HepG2 (cell line): ENCODE data around the gene SLC22A31. TPM values are rescaled to one million over a fixed set of nuclear protein-coding genes. Genes with fewer than 3 reads are reported as not detected.

Experiments
- ADNP ChIP-seq: sonication (generic); formaldehyde crosslinking; IDR thresholded peaks from 2 replicates; pipeline ENCODE4 v1.4.0; 2020; ENCODE audit warnings: missing genetic modification reagents
- ELF1 ChIP-seq: sonication (generic); formaldehyde crosslinking; IDR thresholded peaks from 2 replicates; pipeline ENCODE4 v1.4.0; 2020; ENCODE audit warnings: missing genetic modification reagents
- GATA4 ChIP-seq: sonication (generic); IDR thresholded peaks from 2 replicates; pipeline ENCODE4 v1.6.1; 2016; ENCODE audit warnings: antibody characterized with exemption, low read depth, borderline replicate concordance
- KDM1A ChIP-seq: IDR thresholded peaks from 2 replicates; pipeline ENCODE4 v1.6.1; 2016; ENCODE audit warnings: missing compliant biosample characterization
- KDM2A ChIP-seq: sonication (generic); formaldehyde crosslinking; IDR thresholded peaks from 2 replicates; pipeline ENCODE4 v1.4.0; 2020; ENCODE audit warnings: low read depth, missing genetic modification reagents, borderline replicate concordance
- MEIS2 ChIP-seq: sonication (generic); formaldehyde crosslinking; IDR thresholded peaks from 2 replicates; pipeline ENCODE4 v1.9.0; 2021; ENCODE audit warnings: mild to moderate bottlenecking, missing genetic modification reagents
- PHF20 ChIP-seq: sonication (generic); formaldehyde crosslinking; IDR thresholded peaks from 2 replicates; pipeline ENCODE4 v1.5.0; 2020; ENCODE audit warnings: mild to moderate bottlenecking, missing genetic modification reagents
- TEAD3 ChIP-seq: optimal IDR thresholded peaks from 2 replicates; pipeline ENCODE3; 2016; ENCODE audit warnings: borderline replicate concordance
- YEATS2 ChIP-seq: sonication (generic); formaldehyde crosslinking; IDR thresholded peaks from 2 replicates; pipeline ENCODE4 v1.4.0; 2020; ENCODE audit warnings: missing genetic modification reagents, borderline replicate concordance
- ZNF234 ChIP-seq: sonication (generic); formaldehyde crosslinking; conservative IDR thresholded peaks from 2 replicates; pipeline ENCODE4 v1.5.1; 2020; ENCODE audit warnings: mild to moderate bottlenecking, missing genetic modification reagents
- ZNF629 ChIP-seq: sonication (generic); formaldehyde crosslinking; conservative IDR thresholded peaks from 2 replicates; pipeline ENCODE4 v1.5.0; 2020; ENCODE audit warnings: missing genetic modification reagents
- polyA plus RNA-seq, 8 experiments: library from polyadenylated mRNA; depleted of rRNA in 3 of 8; stranded (reverse) in 7 of 8; unstranded in 1 of 8; fragments of >200 nt; fragmentation: Illumina TruSeq in 4 of 8; extraction: Trizol in 4 of 8; gene quantifications; 2 replicates each; pipeline versions ENCODE4 v1.2.1 to v1.2.3, GENCODE V29; 2011 to 2016; ENCODE audit warnings: low read depth in 4 of 8, missing spikeins in 1 of 8, mixed read lengths in 1 of 8; ENCODE audit not compliant: insufficient read depth in 1 of 8
- total RNA-seq, 5 experiments: library from RNA; depleted of rRNA; stranded (reverse); fragments of >200 nt; fragmentation: Illumina TruSeq; extraction: Trizol; gene quantifications; 2 replicates each; pipeline ENCODE4 v1.2.3, GENCODE V29; 2016; ENCODE audit warnings: low read depth in 1 of 5
- TF ChIP-seq, protein P1 (sequence below): IDR thresholded peaks from 2 replicates; pipeline ENCODE4 v1.4.0; 2020; ENCODE audit warnings: mild to moderate bottlenecking, missing genetic modification reagents
- TF ChIP-seq, protein P2 (sequence below): sonication (generic); formaldehyde crosslinking; IDR thresholded peaks from 2 replicates; pipeline ENCODE4 v1.8.0; 2022; ENCODE audit warnings: missing genetic modification reagents, mild to moderate bottlenecking, moderate library complexity, borderline replicate concordance
- TF ChIP-seq, protein P3 (sequence below): sonication (generic); formaldehyde crosslinking; IDR thresholded peaks from 2 replicates; pipeline ENCODE4 v1.4.0; 2020; ENCODE audit warnings: missing genetic modification reagents
- TF ChIP-seq, protein P4 (sequence below): sonication (generic); formaldehyde crosslinking; IDR thresholded peaks from 2 replicates; pipeline ENCODE4 v1.4.0; 2020; ENCODE audit warnings: missing genetic modification reagents
- TF ChIP-seq, protein P5 (sequence below): sonication (generic); formaldehyde crosslinking; conservative IDR thresholded peaks from 2 replicates; pipeline ENCODE4 v1.4.0; 2020; ENCODE audit warnings: missing genetic modification reagents

The SLC22A31 gene
- total and polyA plus RNA-seq, 2 of the 13 experiments (the other 11 are each of a cell fraction or from before 2014, with no cell fraction given): 67.3 to 83.3 TPM

DNA sequence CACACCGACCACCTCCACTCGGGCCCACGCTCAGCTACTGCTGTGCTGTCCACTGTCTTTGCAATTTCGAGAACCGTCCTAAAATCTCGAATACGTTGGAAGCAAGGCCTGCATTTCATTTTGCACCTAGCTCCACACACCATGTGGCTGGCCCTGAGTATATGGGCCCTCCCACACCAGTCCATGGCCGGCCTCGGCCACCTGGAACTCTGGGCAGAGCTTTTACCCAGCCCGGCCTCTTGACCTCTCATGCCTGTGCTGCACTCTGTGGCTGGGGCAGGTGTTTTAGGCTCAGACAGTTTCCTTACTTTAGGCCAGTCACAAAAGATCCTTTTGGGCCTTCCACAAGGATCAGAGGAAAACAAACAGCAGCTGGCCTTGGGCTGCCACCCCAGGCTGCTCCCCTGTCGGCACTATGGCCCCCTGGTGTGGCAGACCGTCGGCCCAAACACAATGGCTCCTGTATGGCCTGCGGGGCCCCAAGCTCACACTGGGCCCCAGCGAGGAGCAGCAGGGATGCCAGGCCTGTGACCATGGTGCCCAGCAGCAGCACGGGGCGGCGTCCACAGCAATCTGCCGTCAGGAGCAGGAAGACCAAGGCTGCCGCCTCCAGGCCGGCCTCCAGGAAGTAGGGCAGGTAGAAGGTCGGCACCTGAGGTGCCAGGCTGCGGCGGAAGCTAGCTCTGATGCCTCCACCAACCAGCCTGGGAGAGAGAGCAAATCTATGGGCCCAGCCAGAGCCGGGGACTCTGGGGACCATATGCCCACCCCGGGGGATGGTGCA lies 2.5 kb downstream of the SLC22A31 start (continued):
- TF ChIP-seq, protein P1, sequence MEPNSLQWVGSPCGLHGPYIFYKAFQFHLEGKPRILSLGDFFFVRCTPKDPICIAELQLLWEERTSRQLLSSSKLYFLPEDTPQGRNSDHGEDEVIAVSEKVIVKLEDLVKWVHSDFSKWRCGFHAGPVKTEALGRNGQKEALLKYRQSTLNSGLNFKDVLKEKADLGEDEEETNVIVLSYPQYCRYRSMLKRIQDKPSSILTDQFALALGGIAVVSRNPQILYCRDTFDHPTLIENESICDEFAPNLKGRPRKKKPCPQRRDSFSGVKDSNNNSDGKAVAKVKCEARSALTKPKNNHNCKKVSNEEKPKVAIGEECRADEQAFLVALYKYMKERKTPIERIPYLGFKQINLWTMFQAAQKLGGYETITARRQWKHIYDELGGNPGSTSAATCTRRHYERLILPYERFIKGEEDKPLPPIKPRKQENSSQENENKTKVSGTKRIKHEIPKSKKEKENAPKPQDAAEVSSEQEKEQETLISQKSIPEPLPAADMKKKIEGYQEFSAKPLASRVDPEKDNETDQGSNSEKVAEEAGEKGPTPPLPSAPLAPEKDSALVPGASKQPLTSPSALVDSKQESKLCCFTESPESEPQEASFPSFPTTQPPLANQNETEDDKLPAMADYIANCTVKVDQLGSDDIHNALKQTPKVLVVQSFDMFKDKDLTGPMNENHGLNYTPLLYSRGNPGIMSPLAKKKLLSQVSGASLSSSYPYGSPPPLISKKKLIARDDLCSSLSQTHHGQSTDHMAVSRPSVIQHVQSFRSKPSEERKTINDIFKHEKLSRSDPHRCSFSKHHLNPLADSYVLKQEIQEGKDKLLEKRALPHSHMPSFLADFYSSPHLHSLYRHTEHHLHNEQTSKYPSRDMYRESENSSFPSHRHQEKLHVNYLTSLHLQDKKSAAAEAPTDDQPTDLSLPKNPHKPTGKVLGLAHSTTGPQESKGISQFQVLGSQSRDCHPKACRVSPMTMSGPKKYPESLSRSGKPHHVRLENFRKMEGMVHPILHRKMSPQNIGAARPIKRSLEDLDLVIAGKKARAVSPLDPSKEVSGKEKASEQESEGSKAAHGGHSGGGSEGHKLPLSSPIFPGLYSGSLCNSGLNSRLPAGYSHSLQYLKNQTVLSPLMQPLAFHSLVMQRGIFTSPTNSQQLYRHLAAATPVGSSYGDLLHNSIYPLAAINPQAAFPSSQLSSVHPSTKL (CRISPR knock-in tag): peak; percentile 83
- peak; percentile 68 for TF ChIP-seq ELF1
- TF ChIP-seq, protein P2, sequence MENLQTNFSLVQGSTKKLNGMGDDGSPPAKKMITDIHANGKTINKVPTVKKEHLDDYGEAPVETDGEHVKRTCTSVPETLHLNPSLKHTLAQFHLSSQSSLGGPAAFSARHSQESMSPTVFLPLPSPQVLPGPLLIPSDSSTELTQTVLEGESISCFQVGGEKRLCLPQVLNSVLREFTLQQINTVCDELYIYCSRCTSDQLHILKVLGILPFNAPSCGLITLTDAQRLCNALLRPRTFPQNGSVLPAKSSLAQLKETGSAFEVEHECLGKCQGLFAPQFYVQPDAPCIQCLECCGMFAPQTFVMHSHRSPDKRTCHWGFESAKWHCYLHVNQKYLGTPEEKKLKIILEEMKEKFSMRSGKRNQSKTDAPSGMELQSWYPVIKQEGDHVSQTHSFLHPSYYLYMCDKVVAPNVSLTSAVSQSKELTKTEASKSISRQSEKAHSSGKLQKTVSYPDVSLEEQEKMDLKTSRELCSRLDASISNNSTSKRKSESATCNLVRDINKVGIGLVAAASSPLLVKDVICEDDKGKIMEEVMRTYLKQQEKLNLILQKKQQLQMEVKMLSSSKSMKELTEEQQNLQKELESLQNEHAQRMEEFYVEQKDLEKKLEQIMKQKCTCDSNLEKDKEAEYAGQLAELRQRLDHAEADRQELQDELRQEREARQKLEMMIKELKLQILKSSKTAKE (CRISPR knock-in tag): peak; percentile 97
- TF ChIP-seq MEIS2 (CRISPR knock-in tag): peak; percentile 58
- 0 out of 2 replicates have a peak, but pooled peaks have one; percentile 12 for TF ChIP-seq GATA4
- TF ChIP-seq ZNF234 (CRISPR knock-in tag): no peak
- TF ChIP-seq ADNP (CRISPR knock-in tag): no peak
- TF ChIP-seq PHF20 (CRISPR knock-in tag): no peak; the same call in 1 of the 2 replicates
- peak; percentile 54; the same call in 1 of the 2 replicates for TF ChIP-seq YEATS2 (CRISPR knock-in tag)
- TF ChIP-seq KDM2A (CRISPR knock-in tag): peak; percentile 84
- peak; percentile 89 for TF ChIP-seq TEAD3
- no peak for TF ChIP-seq KDM1A (CRISPR knock-in tag)
- TF ChIP-seq, protein P3, sequence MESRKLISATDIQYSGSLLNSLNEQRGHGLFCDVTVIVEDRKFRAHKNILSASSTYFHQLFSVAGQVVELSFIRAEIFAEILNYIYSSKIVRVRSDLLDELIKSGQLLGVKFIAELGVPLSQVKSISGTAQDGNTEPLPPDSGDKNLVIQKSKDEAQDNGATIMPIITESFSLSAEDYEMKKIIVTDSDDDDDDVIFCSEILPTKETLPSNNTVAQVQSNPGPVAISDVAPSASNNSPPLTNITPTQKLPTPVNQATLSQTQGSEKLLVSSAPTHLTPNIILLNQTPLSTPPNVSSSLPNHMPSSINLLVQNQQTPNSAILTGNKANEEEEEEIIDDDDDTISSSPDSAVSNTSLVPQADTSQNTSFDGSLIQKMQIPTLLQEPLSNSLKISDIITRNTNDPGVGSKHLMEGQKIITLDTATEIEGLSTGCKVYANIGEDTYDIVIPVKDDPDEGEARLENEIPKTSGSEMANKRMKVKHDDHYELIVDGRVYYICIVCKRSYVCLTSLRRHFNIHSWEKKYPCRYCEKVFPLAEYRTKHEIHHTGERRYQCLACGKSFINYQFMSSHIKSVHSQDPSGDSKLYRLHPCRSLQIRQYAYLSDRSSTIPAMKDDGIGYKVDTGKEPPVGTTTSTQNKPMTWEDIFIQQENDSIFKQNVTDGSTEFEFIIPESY: peak; percentile 44; the same call in 1 of the 2 replicates
- TF ChIP-seq, protein P4, sequence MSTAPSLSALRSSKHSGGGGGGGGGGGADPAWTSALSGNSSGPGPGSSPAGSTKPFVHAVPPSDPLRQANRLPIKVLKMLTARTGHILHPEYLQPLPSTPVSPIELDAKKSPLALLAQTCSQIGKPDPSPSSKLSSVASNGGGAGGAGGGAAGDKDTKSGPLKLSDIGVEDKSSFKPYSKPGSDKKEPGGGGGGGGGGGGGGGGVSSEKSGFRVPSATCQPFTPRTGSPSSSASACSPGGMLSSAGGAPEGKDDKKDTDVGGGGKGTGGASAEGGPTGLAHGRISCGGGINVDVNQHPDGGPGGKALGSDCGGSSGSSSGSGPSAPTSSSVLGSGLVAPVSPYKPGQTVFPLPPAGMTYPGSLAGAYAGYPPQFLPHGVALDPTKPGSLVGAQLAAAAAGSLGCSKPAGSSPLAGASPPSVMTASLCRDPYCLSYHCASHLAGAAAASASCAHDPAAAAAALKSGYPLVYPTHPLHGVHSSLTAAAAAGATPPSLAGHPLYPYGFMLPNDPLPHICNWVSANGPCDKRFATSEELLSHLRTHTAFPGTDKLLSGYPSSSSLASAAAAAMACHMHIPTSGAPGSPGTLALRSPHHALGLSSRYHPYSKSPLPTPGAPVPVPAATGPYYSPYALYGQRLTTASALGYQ (CRISPR knock-in tag): peak; percentile 99
- peak; percentile 25; the same call in 1 of the 2 replicates for TF ChIP-seq ZNF629 (CRISPR knock-in tag)
- TF ChIP-seq, protein P5, sequence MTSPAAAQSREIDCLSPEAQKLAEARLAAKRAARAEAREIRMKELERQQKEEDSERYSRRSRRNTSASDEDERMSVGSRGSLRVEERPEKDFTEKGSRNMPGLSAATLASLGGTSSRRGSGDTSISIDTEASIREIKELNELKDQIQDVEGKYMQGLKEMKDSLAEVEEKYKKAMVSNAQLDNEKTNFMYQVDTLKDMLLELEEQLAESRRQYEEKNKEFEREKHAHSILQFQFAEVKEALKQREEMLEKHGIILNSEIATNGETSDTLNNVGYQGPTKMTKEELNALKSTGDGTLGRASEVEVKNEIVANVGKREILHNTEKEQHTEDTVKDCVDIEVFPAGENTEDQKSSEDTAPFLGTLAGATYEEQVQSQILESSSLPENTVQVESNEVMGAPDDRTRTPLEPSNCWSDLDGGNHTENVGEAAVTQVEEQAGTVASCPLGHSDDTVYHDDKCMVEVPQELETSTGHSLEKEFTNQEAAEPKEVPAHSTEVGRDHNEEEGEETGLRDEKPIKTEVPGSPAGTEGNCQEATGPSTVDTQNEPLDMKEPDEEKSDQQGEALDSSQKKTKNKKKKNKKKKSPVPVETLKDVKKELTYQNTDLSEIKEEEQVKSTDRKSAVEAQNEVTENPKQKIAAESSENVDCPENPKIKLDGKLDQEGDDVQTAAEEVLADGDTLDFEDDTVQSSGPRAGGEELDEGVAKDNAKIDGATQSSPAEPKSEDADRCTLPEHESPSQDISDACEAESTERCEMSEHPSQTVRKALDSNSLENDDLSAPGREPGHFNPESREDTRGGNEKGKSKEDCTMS: no peak
